Erythroblast (primary cell): Measurements from ENCODE around the gene ZNF594.
"Not testable (repeated sequence)": the region's sequence is repeated elsewhere in the genome, so short reads cannot be mapped to it uniquely, and the experiment has no call there.

Source experiments
- DNase-seq, 2 experiments: peaks; one replicate each; lab custom pipeline; 2025; lab: John Stamatoyannopoulos, UW
- GATA1 ChIP-seq: IDR thresholded peaks from 2 replicates; pipeline ENCODE4 v1.6.1; 2011; ENCODE audit warnings: low read depth, mild to moderate bottlenecking, control low read depth, low read length, moderate library complexity
- POLR2A ChIP-seq: IDR thresholded peaks from 2 replicates; pipeline ENCODE4 v1.6.1; 2011; ENCODE audit warnings: mild to moderate bottlenecking, low read length

ZNF594 gene

GRCh38 chr17:5179003-5179402 lies 12.7 kb downstream of the ZNF594 start:
- DNase-seq = no peak
- no peak for TF ChIP-seq GATA1
- no peak for TF ChIP-seq POLR2A

GRCh38 chr17:5175027-5175426 lies 16.6 kb downstream of the ZNF594 start:
- not testable (repeated sequence) for DNase-seq

GRCh38 chr17:5165791-5166564 lies 25.7 kb downstream of the ZNF594 start:
- DNase-seq = peak in 1 of 2 experiments; percentile 3

GRCh38 chr17:5164436-5164835 lies 27.2 kb downstream of the ZNF594 start:
- no peak for DNase-seq
- no peak for TF ChIP-seq POLR2A
- TF ChIP-seq GATA1 = no peak

- not testable (repeated sequence) for DNase-seq
Measured at GRCh38 chr17:5161793-5162192, 29.9 kb downstream of the ZNF594 start.

GRCh38 chr17:5160702-5161101 lies 31.0 kb downstream of the ZNF594 start:
- not testable (repeated sequence) for DNase-seq

- DNase-seq = not testable (repeated sequence)
Measured at GRCh38 chr17:5146122-5146521, 45.5 kb downstream of the ZNF594 start.

- DNase-seq = not testable (repeated sequence)
Measured at GRCh38 chr17:5142877-5143276, 48.8 kb downstream of the ZNF594 start.

- TF ChIP-seq GATA1 = no peak
- TF ChIP-seq POLR2A = no peak
- DNase-seq = no peak
Measured at GRCh38 chr17:5139458-5139732, 52.3 kb downstream of the ZNF594 start.

GRCh38 chr17:5138616-5139457 lies 52.8 kb downstream of the ZNF594 start:
- TF ChIP-seq POLR2A (no peak), GATA1 (no peak)

GRCh38 chr17:5138198-5138544 lies 53.5 kb downstream of the ZNF594 start:
- not testable (repeated sequence) for DNase-seq

More at GRCh38 chr17:5138616-5139457, 52.8 kb downstream of the ZNF594 start:
- no peak for DNase-seq

GRCh38 chr17:5137511-5138197 lies 54.0 kb downstream of the ZNF594 start:
- not testable (repeated sequence) for DNase-seq

- DNase-seq = not testable (repeated sequence)
Measured at GRCh38 chr17:5136580-5137412, 54.9 kb downstream of the ZNF594 start.

GRCh38 chr17:5135726-5136579 lies 55.7 kb downstream of the ZNF594 start:
- TF ChIP-seq POLR2A = no peak
- no peak for TF ChIP-seq GATA1
- DNase-seq = no peak

- not testable (repeated sequence) for DNase-seq
Measured at GRCh38 chr17:5135131-5135712, 56.4 kb downstream of the ZNF594 start.

GRCh38 chr17:5134571-5134970 lies 57.1 kb downstream of the ZNF594 start:
- DNase-seq = not testable (repeated sequence)

- not testable (repeated sequence) for DNase-seq
Measured at GRCh38 chr17:5133961-5134360, 57.7 kb downstream of the ZNF594 start.
